Hindlimb muscle (tissue), 1 donor: ENCODE data around the gene TPSD1. TPM values are rescaled to one million over a fixed set of nuclear protein-coding genes. Genes with fewer than 3 reads are reported as not detected.
"Not testable (repeated sequence)": the region's sequence is repeated elsewhere in the genome, so short reads cannot be mapped to it uniquely, and the experiment has no call there.

Experiments used
- DNase-seq: peaks from one replicate; pipeline ENCODE4 v3.0.0-alpha.2; 2013
- polyA plus RNA-seq: library from polyadenylated mRNA; unstranded; fragments of 120-200 nt; gene quantifications from one replicate; pipeline ENCODE4 v1.2.1, GENCODE V29; 2013; ENCODE audit not compliant: insufficient read length

The TPSD1 gene
- polyA plus RNA-seq, 1 donor = not detected

DNA sequence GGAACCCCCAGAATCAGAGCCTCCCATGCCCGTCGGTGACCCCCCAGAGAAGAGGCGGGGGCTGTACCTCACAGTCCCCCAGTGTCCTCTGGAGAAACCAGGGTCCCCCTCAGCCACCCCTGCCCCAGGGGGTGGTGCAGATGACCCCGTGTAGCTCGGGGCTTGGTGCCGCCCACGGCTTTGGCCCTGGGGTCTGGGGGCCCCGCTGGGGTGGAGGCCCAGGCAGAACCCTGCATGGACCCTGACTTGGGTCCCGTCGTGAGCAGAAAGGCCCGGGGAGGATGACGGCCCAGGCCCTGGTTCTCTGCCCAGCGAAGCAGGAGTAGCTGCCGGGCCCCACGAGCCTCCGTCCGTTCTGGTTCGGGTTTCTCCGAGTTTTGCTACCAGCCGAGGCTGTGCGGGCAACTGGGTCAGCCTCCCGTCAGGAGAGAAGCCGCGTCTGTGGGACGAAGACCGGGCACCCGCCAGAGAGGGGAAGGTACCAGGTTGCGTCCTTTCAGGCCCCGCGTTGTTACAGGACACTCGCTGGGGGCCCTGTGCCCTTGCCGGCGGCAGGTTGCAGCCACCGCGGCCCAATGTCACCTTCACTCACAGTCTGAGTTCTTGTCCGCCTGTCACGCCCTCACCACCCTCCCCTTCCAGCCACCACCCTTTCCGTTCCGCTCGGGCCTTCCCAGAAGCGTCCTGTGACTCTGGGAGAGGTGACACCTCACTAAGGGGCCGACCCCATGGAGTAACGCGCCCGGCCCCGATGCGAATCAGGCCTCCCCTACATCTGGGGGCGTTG lies 34.8 kb upstream of the TPSD1 start:
- no peak for DNase-seq

GRCh38 chr16:1221628-1222552 lies 34.0 kb upstream of the TPSD1 start:
- DNase-seq = no peak

GRCh38 chr16:1222553-1223354 lies 33.1 kb upstream of the TPSD1 start:
- DNase-seq = no peak

DNA sequence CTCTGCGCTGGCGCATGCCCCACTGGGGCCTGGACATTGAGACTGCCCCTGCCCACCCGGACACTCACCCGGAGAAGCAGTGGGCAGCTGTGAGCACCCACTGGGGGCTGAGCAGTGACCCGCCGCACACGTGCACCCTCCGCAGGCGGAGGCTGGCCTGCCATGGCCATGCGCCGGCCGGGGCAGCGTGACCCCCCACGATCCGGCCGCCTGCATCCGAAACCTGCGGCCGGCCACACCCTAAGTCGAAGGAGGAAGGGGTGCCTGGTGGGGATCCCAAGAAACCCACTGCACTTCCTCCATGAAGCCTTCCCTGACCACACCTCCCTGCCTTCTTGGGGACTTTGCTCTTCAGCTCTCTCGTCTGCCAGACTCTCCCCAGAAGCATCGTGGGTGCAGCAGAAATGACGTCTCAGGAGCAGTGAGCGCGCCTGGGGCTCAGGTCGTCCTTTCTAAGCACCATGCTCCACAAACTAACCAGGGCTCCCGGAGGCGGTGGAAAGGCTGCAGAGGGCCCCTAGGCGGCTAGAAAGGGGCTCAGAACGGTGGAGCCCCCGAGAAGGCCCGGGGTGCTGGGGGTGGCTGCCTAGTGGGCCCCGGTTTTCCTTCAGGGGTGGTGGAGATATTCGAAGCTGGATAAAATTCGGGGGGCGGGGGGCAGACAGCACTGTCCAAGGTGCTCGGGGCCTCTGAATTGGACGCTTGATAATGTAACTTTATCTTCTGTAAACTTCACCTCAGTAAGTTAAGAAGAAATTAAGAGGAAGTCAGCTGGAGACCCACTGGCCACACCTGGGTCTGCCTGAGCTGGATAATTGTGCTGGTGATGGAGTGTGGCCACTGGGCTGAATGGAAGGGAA lies 32.3 kb upstream of the TPSD1 start:
- DNase-seq = no peak

- DNase-seq = no peak
Measured at GRCh38 chr16:1224558-1224957, 31.3 kb upstream of the TPSD1 start.

DNA sequence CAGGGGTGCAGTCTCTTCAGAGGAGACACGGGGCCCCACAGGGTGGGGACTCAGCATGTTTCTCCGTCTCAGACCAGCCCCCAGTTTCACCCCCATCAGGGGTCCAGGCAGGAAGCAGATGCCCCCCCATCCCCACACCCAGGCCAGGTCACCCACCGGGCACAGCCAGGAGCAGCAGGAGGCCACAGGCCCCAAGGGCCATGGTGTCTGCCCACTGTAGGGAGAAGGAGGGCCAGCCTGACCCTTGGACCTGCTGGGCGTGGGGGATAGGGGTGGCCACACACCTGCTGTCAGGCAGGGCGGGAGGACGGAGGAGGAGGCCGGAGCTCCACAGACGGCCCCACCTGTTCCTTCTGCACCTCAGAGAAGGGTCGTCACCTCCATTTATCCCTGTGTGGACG lies 30.8 kb upstream of the TPSD1 start, which contains the start of gene TPSG1:
TSS of gene TPSG1 (minus strand) at position 218 of the 401 bp plus-strand sequence. CDS start at position 202, 16 bp downstream.
- no peak for DNase-seq

- not testable (repeated sequence) for DNase-seq
Measured at GRCh38 chr16:1225728-1226311, 30.0 kb upstream of the TPSD1 start.

DNA sequence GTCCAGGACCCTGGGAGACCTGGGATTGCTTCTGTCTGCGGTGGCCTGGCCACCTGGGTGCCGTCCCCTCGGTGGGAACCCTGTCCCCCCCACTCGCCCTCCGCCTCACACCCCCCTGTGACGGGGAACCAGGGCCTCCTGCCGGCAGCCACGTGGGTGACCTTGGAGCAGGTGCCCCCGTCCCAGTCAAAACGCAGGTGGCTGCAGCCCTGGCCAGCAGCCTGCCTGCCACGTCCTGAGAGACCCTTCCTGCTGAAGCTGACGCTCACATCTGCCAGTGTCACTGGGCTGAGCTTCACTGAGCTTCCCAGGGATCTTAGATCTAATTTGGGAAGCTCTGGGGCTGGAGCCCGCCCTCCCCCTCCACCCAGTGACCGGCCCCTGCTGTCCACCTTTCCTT lies 29.2 kb upstream of the TPSD1 start:
- not testable (repeated sequence) for DNase-seq

DNA sequence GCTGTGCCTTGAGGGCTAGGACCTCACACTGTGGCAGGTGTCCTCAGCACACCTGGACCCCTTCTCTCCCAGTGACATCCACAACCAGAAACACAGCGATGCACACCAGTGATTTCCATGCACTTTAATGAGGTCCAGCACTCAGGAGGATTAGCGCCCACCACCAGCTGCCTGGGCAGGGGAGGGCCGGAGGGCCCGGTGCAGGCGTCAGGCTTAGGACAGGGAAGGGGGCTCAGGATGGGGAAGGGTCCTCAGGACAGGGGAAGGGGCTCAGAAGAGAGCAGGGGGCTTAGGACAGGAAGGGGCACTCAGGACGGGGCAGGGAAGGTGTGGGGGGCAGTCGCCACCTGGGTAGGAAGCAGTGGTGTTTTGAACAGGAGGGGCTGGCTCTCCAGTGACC lies 27.6 kb upstream of the TPSD1 start:
- not testable (repeated sequence) for DNase-seq

GRCh38 chr16:1229476-1229875 lies 26.4 kb upstream of the TPSD1 start:
- DNase-seq = not testable (repeated sequence)

DNA sequence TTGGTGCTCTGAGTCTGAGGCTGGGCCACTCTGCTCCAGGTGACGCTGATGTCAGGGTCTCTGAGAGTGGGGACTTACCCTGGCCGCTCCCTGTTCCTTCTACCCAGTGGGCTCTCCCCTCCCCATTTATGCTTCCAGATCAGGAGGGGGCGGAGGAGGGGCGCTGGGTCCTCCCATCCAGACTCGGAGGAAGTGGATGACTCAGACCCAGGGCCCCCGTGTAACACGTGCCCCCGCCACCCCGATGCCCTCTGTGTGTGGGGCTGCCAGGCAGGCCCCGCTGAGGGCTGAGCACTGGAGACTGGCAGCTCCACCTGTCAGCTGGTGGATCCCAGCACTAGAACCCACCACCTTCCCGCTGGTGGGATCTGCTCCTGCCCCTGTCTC lies 25.8 kb upstream of the TPSD1 start, which contains the start of gene TPSB2:
TSS of gene TPSB2 (minus strand) at position 101 of the 387 bp plus-strand sequence. CDS start 233 bp downstream, outside the sequence.
- not testable (repeated sequence) for DNase-seq

DNA sequence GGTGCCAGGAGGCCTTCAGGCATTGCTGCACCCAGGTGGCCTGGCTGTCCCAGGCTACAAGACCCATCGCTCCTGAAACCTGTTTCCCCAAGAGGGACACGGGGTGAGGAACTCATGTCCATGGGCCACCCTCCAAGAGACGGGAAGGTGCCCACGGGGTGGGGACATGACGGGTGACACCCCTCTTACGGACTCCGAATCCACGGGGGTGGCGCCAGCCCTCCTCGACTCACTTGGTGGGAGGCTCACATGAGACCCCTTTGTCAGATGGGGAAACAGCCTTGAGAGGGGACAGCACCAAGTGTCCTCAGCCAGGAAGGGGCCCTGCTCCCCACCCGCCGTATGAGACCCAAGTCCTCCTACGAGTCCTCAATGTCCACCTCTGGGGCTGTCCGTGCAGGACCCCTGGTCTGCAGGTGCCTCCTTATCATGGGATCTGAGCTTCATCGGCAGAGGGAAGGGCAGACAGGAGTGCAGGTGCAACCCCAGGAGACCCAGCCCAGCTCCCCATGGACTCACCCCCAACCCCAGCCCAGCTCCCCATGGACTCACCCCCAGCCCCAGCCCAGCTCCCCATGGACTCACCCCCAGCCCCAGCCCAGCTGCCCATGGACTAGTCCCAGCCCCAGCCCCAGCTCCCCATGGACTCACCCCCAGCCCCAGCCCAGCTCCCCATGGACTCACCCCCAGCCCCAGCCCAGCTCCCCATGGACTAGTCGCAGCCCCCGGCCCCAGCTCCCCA lies 25.2 kb upstream of the TPSD1 start:
- not testable (repeated sequence) for DNase-seq

DNA sequence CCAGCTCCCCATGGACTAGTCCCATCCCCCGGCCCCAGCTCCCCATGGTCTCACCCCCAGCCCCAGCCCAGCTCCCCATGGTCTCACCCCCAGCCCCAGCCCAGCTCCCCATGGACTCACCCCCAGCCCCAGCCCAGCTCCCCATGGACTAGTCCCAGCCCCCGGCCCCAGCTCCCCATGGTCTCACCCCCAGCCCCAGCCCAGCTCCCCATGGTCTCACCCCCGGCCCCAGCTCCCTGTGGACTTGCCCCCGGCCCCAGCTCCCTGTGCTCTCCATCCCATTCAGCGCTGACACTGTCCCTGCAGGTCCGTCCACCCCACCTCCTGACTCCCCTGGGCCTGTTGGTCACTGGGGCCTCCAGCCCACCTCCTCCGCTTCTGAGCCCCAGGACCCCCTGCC lies 24.6 kb upstream of the TPSD1 start:
- not testable (repeated sequence) for DNase-seq

- DNase-seq = not testable (repeated sequence)
Measured at GRCh38 chr16:1232049-1232748, 23.7 kb upstream of the TPSD1 start.

- DNase-seq = not testable (repeated sequence)
Measured at GRCh38 chr16:1236659-1237058, 19.2 kb upstream of the TPSD1 start.

DNA sequence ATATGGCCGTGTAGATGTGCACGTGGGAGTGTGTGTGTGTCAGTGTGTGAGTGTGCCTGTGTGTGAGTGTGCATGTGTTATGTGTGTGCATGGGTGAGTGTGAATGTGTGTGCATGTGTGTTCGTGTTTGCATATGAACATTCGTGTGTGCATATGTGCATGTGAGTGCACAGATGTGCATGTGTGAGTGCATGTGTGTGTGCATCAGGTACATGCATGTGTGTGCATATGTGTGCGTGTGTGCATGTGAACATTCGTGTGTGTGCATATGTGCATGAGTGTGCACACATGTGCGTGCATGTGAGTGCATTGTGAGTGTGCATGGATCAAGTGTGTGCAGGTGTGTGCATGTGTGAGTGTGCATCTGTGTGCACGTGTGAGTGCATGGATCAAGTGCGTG lies 17.9 kb upstream of the TPSD1 start:
- DNase-seq = no peak

DNA sequence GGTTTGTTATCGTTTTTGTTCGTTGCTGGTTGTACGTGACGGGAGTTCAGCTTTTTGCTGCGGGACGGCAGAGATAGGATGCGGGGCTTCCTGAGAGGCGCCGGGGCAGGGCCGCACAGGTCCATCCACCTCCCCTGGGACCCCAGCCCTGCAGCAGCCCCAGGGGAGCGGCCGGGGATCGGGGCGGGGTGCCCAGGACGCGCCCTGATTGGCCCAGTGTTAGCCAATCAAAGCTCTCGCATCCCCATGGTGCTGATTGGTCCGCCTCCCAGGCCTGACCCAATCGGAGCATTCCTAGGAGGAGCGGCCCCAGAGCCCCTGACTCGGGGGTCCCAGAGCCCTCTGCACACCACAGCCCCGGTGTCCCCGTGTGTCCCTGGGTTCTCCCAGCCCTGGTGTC lies 17.0 kb upstream of the TPSD1 start:
- DNase-seq = not testable (repeated sequence)

- DNase-seq = not testable (repeated sequence)
Measured at GRCh38 chr16:1239575-1239974, 16.3 kb upstream of the TPSD1 start.

DNA sequence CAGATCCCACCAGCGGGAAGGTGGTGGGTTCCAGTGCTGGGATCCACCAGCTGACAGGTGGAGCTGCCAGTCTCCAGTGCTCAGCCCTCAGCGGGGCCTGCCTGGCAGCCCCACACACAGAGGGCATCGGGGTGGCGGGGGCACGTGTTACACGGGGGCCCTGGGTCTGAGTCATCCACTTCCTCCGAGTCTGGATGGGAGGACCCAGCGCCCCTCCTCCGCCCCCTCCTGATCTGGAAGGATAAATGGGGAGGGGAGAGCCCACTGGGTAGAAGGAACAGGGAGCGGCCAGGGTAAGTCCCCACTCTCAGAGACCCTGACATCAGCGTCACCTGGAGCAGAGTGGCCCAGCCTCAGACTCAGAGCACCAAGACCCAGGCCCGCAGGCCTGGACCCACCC lies 15.4 kb upstream of the TPSD1 start, which contains the start of gene TPSAB1:
TSS of gene TPSAB1 (plus strand) at position 270 of the 400 bp plus-strand sequence. CDS start 234 bp downstream, outside the sequence.
- DNase-seq = not testable (repeated sequence)
